Muscle layer of colon (tissue), 2 donors: Measurements from ENCODE around the gene HSPA4.
"Not testable (repeated sequence)": the region's sequence is repeated elsewhere in the genome, so short reads cannot be mapped to it uniquely, and the experiment has no call there.

Source experiments
- H3K27ac ChIP-seq: one replicate; pipeline ENCODE4 v1.7.0; 2013; ENCODE audit warnings: low read depth, mild to moderate bottlenecking, low read length, moderate library complexity
- H3K27me3 ChIP-seq, 2 donors: one replicate each; pipeline ENCODE4 v1.7.0; 2013; ENCODE audit warnings: low read length in 2 of 2, mild to moderate bottlenecking in 2 of 2; ENCODE audit not compliant: insufficient read depth in 2 of 2, control insufficient read depth in 1 of 2
- H3K36me3 ChIP-seq: one replicate; pipeline ENCODE4 v1.7.0; 2013; ENCODE audit warnings: mild to moderate bottlenecking, low read length; ENCODE audit not compliant: insufficient read depth
- H3K4me1 ChIP-seq: one replicate; pipeline ENCODE4 v1.7.0; 2013; ENCODE audit warnings: mild to moderate bottlenecking, low read length; ENCODE audit not compliant: insufficient read depth
- H3K4me3 ChIP-seq, 2 donors: one replicate each; pipeline ENCODE4 v1.7.0; 2013; ENCODE audit warnings: low read length in 2 of 2, low read depth in 1 of 2, mild to moderate bottlenecking in 1 of 2, moderate library complexity in 1 of 2
- H3K9ac ChIP-seq: one replicate; pipeline ENCODE4 v1.7.0; 2013; ENCODE audit warnings: low read length
- H3K9me3 ChIP-seq: one replicate; pipeline ENCODE4 v1.7.0; 2013; ENCODE audit warnings: mild to moderate bottlenecking, low read length
- donor health status: abdominal sarcoma.
- donor health status: Adenocarcinoma of cecum.

Gene HSPA4

GRCh38 chr5:133075572-133076536 lies 24.0 kb downstream of the HSPA4 start:
- H3K27me3 ChIP-seq, result no peaks in the 10 kb centered on the region
- H3K36me3 ChIP-seq, result peaks cover 34% of the 10 kb centered on the region
- H3K4me1 ChIP-seq, result no peaks in the 10 kb centered on the region
- H3K9me3 ChIP-seq, result no peaks in the 10 kb centered on the region
- H3K9ac ChIP-seq, result no peak overlapping the region
- H3K27ac ChIP-seq, result no peak overlapping the region
- no peak overlapping the region for H3K4me3 ChIP-seq

GRCh38 chr5:133079048-133079447 lies 27.2 kb downstream of the HSPA4 start:
- Histone ChIP-seq H3K27ac (no peak overlapping the region), H3K4me1 (no peaks in the 10 kb centered on the region), H3K4me3 (no peak overlapping the region), H3K36me3 (peaks cover 7% of the 10 kb centered on the region), H3K9me3 (no peaks in the 10 kb centered on the region), H3K27me3 (no peaks in the 10 kb centered on the region), H3K9ac (no peak overlapping the region)

GRCh38 chr5:133081036-133081435 lies 29.2 kb downstream of the HSPA4 start:
- no peak overlapping the region for H3K4me3 ChIP-seq
- no peak overlapping the region for H3K27ac ChIP-seq
- no peak overlapping the region for H3K9ac ChIP-seq
- H3K36me3 ChIP-seq, result no peaks in the 10 kb centered on the region
- no peaks in the 10 kb centered on the region for H3K27me3 ChIP-seq
- H3K9me3 ChIP-seq, result no peaks in the 10 kb centered on the region
- H3K4me1 ChIP-seq, result no peaks in the 10 kb centered on the region

GRCh38 chr5:133081703-133082102 lies 29.9 kb downstream of the HSPA4 start:
- Histone ChIP-seq H3K27ac (no peak overlapping the region), H3K27me3 (no peaks in the 10 kb centered on the region), H3K9ac (no peak overlapping the region), H3K4me3 (no peak overlapping the region), H3K9me3 (no peaks in the 10 kb centered on the region), H3K4me1 (no peaks in the 10 kb centered on the region), H3K36me3 (no peaks in the 10 kb centered on the region)

GRCh38 chr5:133082128-133082527 lies 30.3 kb downstream of the HSPA4 start:
- H3K4me1 ChIP-seq, result no peaks in the 10 kb centered on the region
- no peak overlapping the region for H3K4me3 ChIP-seq
- H3K27me3 ChIP-seq, result no peaks in the 10 kb centered on the region
- H3K36me3 ChIP-seq, result peaks cover 3% of the 10 kb centered on the region
- H3K27ac ChIP-seq, result no peak overlapping the region
- H3K9ac ChIP-seq, result no peak overlapping the region
- no peaks in the 10 kb centered on the region for H3K9me3 ChIP-seq

- Histone ChIP-seq H3K27ac (no peak overlapping the region), H3K4me1 (no peaks in the 10 kb centered on the region), H3K36me3 (peaks cover 16% of the 10 kb centered on the region), H3K9ac (no peak overlapping the region), H3K27me3 (no peaks in the 10 kb centered on the region), H3K9me3 (no peaks in the 10 kb centered on the region), H3K4me3 (no peak overlapping the region)
Observed at GRCh38 chr5:133083901-133084300, 32.1 kb downstream of the HSPA4 start.

GRCh38 chr5:133085171-133085570 lies 33.4 kb downstream of the HSPA4 start:
- H3K9ac ChIP-seq, H3K4me3 ChIP-seq, H3K9me3 ChIP-seq, H3K4me1 ChIP-seq, H3K27me3 ChIP-seq, H3K27ac ChIP-seq: not testable (repeated sequence)
- peaks cover 22% of the 10 kb centered on the region for H3K36me3 ChIP-seq

GRCh38 chr5:133086366-133086875 lies 34.6 kb downstream of the HSPA4 start:
- H3K36me3 ChIP-seq, result peaks cover 27% of the 10 kb centered on the region

GRCh38 chr5:133088064-133088463 lies 36.3 kb downstream of the HSPA4 start:
- no peak overlapping the region for H3K27ac ChIP-seq
- no peaks in the 10 kb centered on the region for H3K4me1 ChIP-seq
- H3K9ac ChIP-seq, result no peak overlapping the region
- peaks cover 43% of the 10 kb centered on the region for H3K36me3 ChIP-seq
- H3K27me3 ChIP-seq, result no peaks in the 10 kb centered on the region
- no peaks in the 10 kb centered on the region for H3K9me3 ChIP-seq
- H3K4me3 ChIP-seq, result no peak overlapping the region

More at GRCh38 chr5:133086366-133086875, 34.6 kb downstream of the HSPA4 start:
- no peaks in the 10 kb centered on the region for H3K4me1 ChIP-seq
- H3K27ac ChIP-seq, result no peak overlapping the region
- no peaks in the 10 kb centered on the region for H3K9me3 ChIP-seq
- no peaks in the 10 kb centered on the region for H3K27me3 ChIP-seq
- H3K9ac ChIP-seq, result no peak overlapping the region
- H3K4me3 ChIP-seq, result no peak overlapping the region

- Histone ChIP-seq H3K9me3 (no peaks in the 10 kb centered on the region), H3K27ac (no peak overlapping the region), H3K36me3 (peaks cover 52% of the 10 kb centered on the region), H3K27me3 (no peaks in the 10 kb centered on the region), H3K9ac (no peak overlapping the region), H3K4me1 (no peaks in the 10 kb centered on the region), H3K4me3 (no peak overlapping the region)
Observed at GRCh38 chr5:133091034-133091433, 39.2 kb downstream of the HSPA4 start.

DNA sequence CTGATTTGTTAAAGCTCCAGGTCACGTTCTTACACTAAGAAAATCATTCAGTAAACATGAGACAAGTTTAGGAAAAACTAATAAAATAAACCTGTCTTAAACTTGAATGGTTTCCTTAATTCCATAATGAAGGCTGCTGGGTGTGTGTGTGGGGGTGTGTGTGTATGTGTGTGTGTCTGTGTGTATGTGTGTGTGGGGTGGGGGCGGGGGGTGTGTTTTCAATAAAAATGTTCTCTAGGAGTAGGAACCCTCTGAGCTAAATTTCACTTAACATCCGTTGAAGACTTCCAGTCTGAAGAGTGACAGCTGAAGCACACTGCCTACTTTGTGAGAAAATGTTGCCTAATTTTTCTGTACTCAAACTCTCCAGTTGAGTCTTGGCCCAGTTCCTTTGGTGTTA lies 54.5 kb downstream of the HSPA4 start:
- no peak overlapping the region for H3K9ac ChIP-seq
- no peak overlapping the region for H3K27ac ChIP-seq
- H3K4me3 ChIP-seq, result no peak overlapping the region
- peaks cover 40% of the 10 kb centered on the region for H3K36me3 ChIP-seq
- H3K9me3 ChIP-seq, result no peaks in the 10 kb centered on the region
- no peaks in the 10 kb centered on the region for H3K27me3 ChIP-seq
- H3K4me1 ChIP-seq, result no peaks in the 10 kb centered on the region
